ENCODE results near the gene SLC6A12.
"Not testable (repeated sequence)": the region's sequence is repeated elsewhere in the genome, so short reads cannot be mapped to it uniquely, and the experiment has no call there.

The SLC6A12 gene

DNA sequence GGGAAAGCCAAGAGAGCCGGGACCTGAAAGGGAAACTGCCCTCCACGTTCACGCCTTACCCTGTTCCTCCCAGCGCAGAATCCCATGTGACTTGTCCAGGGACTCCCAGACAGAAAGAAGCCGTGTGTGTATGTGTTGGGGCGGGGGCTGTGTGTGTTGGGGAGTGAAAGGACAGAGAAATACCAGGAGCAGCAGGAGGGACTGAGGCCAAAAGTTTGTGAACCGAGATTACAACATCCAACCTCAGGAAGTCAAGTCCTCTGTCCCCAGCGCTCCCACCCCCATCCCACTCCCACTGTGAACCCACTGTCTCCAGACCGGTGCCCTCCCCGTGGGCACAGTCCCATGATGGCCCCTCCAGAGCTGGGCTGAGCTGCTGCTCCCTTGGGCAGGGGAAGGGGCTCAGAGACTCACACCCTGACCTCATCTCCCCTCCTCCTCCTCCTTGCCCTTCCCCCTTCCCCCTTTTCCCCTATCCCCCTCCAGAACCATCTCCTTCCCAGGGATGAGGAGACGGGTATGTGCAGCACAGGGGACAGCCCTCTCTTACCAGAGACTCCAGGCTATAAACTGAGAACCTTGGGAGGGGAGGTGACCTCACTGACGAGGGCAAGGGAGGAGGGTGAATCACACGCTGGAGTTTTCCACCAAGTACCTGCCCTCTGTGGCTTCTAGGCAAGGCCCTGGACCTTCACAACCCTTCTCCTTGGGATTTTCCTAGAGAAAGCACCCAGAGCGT is at the start of gene SLC6A12:
TSS of gene SLC6A12 (minus strand) at position 155 of the 739 bp plus-strand sequence. CDS start 4,171 bp downstream, outside the sequence.
- no peak for DNase-seq (ENCODE audit: low read depth in 2 of 2)

DNA sequence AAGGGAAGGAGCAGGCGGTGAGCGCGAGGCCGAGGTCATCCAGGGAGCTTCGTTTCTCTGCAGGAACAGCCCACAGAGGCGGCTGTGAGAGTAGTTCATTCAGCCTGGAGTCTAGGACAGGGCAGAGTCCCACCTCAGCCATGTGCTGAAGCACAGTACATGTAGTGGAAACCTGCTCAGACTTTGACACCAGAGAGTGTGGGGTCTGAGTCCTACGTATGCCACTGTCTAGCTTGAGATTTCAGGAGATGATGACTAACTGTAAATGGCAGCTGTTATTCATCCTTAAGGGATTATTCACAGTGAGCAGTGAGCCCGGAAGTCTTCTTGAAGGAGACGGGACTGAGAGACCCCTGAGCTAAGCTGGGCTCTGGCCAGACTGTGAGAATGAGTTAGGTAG is 49.6 kb upstream of the SLC6A12 start:
- DNase-seq (ENCODE audit: low read depth in 2 of 2) = no peak

DNA sequence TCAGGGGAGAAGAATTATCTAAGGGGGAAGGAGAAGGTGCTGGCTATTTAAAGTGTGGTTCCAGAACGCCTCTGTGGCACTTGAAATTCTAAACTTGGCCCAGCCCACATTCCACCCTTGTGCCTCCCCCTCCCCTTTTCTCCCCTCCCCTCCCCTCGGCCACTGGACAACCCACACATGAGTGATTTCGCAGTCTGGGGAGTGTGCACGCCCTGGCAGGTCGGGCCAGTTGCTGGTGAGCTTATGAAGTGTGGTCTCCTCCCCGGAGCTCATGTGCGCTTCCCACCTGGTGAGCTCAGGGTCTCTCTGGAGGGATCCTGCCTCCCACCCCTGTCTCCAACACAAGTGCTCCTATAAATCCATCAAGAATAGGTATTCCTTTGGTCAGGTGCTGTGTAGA is 48.9 kb upstream of the SLC6A12 start, which contains the start of gene SLC6A13:
TSS of gene SLC6A13 (minus strand) at position 20 of the 400 bp plus-strand sequence. CDS start 2,784 bp downstream, outside the sequence.
- DNase-seq (ENCODE audit: low read depth in 2 of 2) = no peak

- no peak for DNase-seq (ENCODE audit: low read depth in 2 of 2)
Observed at GRCh38 chr12:262113-262512, 48.2 kb upstream of the SLC6A12 start.

- no peak for DNase-seq (ENCODE audit: low read depth in 2 of 2)
Observed at GRCh38 chr12:257521-258321, 43.8 kb upstream of the SLC6A12 start.

- DNase-seq (ENCODE audit: low read depth in 2 of 2) = no peak
Observed at GRCh38 chr12:256958-257357, 43.0 kb upstream of the SLC6A12 start.

DNA sequence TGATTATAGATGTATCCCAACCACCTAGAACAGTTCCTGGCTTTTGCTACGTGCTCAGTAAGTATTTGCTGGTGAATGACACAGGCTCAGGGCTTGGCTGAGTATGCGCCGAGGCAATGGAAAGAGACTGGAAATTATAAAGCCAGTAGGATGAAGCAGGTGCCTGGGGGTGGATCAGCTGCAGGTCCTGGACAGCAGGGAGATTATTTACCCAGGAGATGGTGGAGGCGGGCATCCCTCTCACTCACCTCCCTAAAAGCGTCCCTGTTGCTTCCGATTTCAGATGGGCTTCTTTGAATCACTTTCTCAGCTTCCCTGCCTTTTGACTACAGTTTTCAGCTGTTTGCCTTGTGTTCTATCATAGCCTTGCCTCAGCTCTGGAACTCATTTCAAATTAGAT is 42.3 kb upstream of the SLC6A12 start:
- DNase-seq (ENCODE audit: low read depth in 2 of 2) = no peak

- no peak for DNase-seq (ENCODE audit: low read depth in 2 of 2)
Observed at GRCh38 chr12:254912-255311, 41.0 kb upstream of the SLC6A12 start.

GRCh38 chr12:254039-254438 is 40.1 kb upstream of the SLC6A12 start:
- DNase-seq (ENCODE audit: low read depth in 2 of 2) = no peak

DNA sequence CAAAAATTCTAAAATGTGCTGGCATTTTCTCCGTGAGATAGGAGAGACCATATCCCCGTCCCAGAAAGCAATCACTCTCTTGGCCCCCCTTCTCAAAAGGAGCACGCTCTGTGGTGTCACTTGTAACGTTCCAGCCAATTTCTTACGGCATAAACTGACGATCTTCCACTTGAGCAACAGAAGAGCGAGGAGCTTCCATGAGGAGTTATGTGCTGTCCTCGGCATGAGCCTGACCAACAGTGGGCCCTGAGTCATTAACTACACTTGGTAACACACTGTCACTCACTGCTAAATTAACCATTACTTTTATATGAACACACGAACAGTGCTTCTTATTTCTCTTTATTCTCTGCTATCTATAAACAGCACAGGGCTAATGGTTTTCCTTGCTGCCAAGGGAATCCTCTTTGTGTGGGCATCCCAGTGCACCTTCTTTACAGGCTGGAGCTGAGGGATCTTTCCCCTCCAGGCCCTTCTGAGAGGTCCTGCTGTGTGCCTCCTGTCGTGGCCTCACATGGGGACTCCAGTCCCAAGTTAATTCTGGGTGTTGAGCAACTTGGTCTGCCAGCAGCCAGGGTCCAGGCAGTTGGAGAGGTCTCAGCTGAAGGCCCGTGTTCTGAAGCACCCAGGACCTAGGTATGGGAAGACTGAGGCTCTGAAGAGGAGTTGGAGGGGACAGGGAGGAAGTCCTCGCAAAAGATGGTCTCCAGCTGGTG is 39.3 kb upstream of the SLC6A12 start:
- DNase-seq (ENCODE audit: low read depth in 2 of 2) = no peak

DNA sequence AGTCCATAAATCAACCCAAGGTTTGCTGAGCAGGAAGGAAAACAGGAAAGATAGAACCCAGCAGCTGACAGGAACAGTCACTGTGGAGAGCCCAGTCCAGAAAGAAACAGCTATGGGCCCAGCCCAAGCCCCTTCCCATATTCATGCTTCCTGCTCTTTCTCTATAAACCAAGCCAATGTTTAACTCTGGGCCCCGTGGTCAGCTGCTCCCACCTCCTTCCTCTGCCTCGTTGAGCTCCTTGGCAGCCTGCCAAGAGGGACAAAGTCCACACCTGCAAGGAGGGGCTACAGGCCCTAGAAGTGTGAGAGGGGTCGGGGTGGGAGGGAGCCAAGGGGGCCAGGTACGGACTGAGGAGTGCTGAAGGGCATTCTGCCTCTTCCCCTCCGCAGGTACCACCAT is 38.7 kb upstream of the SLC6A12 start:
- DNase-seq (ENCODE audit: low read depth in 2 of 2) = no peak

DNA sequence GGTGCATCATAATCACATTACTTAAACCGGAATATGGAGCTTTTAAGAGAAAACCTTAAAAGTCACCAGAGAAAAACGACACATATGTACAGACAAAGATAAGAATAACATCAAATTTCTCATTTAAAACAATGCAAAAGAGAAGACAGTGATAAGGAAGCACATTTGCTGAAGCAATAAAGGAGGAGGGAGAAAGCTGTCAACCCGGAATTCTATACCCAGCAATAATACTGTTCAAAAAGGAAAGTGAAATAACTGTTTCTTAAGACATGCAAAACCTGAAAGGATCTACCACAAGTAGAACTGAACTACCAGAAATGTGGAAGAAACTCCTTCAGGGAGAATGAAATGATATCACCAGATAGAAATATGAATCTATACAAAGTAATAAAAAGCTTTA is 33.3 kb upstream of the SLC6A12 start:
- DNase-seq (ENCODE audit: low read depth in 2 of 2) = no peak

DNA sequence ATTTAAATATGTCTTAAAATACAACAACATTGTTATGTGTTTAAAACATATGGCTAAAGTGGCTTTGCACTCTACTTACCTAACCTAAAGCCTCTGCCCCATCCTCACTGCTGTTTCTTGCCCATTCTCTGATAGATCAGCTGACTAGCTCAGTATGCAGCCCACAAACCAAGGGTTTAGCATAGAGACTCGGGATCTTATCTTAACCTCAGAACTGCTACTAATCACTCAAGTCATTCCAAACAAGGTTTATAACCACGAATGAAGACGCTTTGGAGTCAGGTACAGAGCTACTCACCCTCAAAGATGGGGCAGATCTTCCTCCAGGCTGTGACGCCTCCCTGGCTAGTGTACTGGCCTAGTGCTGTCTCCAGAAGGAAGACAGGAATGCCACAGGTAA is 29.4 kb upstream of the SLC6A12 start:
- no peak for DNase-seq (ENCODE audit: low read depth in 2 of 2)

DNA sequence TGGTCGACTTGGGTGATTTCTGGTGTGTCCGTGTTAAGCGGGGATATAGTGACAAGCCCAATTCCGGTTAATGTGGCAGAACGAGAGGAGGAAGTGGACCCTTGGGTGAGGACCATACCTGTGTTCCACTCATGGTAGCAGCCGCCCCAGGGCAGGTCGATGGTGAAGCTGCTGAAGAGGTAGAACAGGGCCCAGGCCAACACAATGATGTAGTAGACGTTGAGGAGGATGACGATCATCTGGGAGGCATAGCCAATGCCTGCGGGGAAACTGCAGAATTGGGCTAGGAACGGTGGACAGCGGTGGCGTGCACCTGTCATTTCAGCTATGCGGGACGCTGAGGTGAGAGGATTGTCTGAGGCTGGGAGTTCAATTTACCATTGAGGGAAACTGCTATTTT is 28.5 kb upstream of the SLC6A12 start:
- no peak for DNase-seq (ENCODE audit: low read depth in 2 of 2)

DNA sequence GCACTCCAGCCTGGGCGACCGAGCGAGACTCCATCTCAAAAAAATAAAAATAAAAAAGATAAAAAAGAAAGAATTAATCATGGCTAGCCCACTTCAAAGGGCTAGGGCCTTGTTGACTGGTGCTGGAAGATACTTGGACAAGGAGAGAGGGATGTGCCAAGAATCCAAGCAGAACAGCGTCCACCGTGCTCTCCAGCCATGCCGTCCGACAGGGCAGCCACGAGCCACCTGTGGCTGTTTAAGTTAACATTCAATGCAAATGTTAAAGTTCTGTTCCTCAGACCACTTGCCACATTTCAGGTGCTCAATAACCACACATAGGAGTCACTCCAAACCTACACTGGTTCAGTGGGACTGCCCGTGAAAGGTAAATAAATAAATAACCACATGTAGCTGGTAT is 27.3 kb upstream of the SLC6A12 start:
- no peak for DNase-seq (ENCODE audit: low read depth in 2 of 2)

DNA sequence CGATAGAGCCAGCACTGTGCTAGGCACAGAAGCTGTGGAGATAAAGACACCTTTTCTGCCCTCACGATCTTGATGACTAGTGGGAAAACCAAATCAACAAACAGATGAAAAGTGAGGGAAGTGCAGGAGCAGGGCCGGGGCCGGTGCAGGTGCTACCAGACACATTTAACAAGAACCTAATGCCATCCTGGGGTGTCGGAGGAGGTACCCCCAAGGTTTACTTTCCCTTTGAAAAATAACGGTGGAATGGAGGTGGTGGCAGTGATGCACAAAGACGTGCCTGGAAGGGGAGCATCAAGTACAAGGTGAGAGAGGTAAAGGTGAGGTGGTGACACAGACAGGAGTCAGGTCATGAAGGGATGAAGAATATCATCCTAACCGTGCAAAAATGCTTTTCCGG is 26.6 kb upstream of the SLC6A12 start:
- DNase-seq (ENCODE audit: low read depth in 2 of 2) = no peak

- DNase-seq (ENCODE audit: low read depth in 2 of 2) = no peak
Observed at GRCh38 chr12:238736-239398, 24.9 kb upstream of the SLC6A12 start.

DNA sequence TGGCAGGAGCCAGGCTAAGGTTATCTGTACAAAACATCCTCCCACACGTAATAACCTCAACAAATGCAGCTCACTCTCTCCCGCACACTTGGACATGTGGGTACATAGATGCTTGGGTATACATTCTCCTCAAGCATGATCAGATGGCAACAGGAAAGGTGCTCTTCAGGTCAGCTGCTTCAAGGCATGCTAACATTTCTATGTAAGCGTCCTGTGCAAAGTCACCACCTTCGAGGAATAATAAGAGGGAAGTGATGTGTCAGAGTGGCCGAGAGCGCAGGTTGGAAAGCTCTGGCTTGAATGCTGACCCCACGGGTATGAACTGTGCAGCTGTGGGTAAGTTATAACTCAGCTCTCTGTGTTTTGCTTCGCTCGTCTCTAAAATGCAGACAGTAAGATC is 24.2 kb upstream of the SLC6A12 start:
- no peak for DNase-seq (ENCODE audit: low read depth in 2 of 2)

DNA sequence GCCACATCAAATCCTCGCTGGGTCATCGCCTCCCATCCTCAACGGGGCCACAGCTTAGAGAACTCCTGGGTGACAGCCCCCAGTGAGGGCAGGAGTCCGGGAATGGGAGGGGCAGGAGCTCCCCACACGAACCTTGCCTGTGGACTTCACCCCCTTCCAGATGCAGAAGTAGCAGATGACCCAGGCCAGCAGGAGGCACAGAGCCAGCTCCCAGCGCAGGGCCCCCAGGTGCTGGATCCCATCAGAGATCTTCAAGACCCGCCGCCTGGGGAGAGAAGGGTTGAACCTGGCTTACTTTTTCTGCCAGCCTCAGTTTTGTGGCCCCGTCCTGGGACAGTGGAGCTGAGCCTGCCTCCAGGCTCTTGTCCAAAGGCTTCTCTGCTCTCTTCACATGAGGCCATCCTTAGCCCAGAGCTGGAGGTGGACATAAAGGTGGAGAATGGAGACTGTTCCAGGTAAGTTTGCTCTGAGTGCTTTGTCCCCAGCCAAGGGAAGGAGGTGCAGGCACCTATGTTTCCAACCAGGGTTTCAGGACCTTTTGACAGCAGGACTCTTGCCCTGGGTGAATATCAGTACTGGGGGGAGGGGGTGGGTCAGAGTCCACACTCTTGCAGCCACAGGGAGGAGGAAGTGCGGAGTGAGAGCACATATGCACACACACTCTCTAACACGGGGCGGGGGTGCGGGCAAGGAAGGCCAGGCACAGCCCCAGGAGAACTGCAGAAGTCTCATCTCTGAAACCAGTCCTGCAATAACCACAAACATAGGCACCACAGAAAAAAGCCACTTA is 23.3 kb upstream of the SLC6A12 start:
- DNase-seq (ENCODE audit: low read depth in 2 of 2) = no peak

DNA sequence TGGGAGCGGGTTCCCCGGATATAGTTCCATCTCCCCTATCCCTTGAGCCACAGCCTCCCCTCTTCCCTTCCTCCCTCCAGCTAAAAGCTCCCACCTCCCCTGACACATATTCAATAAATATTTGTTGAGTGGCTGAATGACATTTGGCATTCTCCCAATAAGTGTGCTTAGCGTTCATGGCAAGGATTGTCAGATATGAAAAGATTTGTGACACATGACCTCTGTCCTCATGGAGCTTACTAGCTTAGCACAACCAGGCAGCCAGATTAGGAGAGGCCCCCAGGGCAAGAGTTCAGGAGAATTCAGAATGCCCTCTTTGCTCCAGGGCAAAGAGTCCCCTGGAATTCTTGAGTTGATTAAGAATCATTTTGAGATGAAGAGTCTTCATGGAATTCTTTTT is 22.5 kb upstream of the SLC6A12 start:
- DNase-seq (ENCODE audit: low read depth in 2 of 2) = no peak

- not testable (repeated sequence) for DNase-seq (ENCODE audit: low read depth in 2 of 2)
Observed at GRCh38 chr12:235967-236366, 22.0 kb upstream of the SLC6A12 start.

Measured in stimulated activated CD8-positive, alpha-beta memory T cell treated with anti-CD3 and anti-CD28 coated beads, Interleukin-15, amount 100 ng/mL, for 4 hours (primary cell).